Measurements from ENCODE around the gene PUS7. TPM values are rescaled to one million over a fixed set of nuclear protein-coding genes. Genes with fewer than 3 reads are reported as not detected.

PUS7 gene
- total RNA-seq, 1 experiment from 2014 or later, result 30.7 TPM

DNA sequence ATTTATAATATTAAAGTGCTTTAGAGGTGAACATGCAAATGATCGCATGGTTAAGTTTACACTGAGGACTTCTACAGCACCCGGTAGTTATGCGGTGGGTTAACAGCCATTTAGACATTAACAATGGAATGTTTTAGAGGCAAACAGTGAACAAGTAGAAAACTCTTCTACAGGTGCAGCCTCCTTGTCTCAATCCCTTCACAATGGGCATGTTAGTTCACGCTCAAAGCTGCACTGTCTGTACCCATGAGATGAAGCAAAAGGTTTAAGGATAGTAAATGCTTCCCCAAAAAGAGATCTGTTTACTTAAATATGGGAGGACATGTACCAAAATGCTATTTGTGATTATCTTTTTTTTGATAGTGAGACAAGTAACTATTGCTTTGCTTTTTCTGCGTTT lies 25.1 kb downstream of the PUS7 start:
- H3K4me3 ChIP-seq (ENCODE audit: low read depth in 2 of 2, low read length in 2 of 2), result no peak overlapping the region
- no peaks in the 10 kb centered on the region for H3K4me1 ChIP-seq (ENCODE audit: control insufficient read depth, insufficient read depth, low read length)
- ChIA-PET CTCF (interaction anchor here (0.6 kb wide), 1 partner anchor 595 kb away, joined by 3 read pairs; no protein-coding TSS in a partner anchor), POLR2A (no interaction called here)
- H3K9me3 ChIP-seq (ENCODE audit: control insufficient read depth, insufficient read depth, low read depth, low read length), result no peaks in the 10 kb centered on the region
- no peak overlapping the region for H3K27ac ChIP-seq (ENCODE audit: low read length)
- H3K27me3 ChIP-seq (ENCODE audit: control insufficient read depth, insufficient read depth, low read length), result no peaks in the 10 kb centered on the region
- DNase-seq (ENCODE audit: low read depth, low spot score), result no peak
- TF ChIP-seq POLR2AphosphoS5 (IDR thresholded peaks at IDR 0.05; ENCODE audit: low read depth, low read length) (no peak), SIN3A (IDR thresholded peaks at IDR 0.05; ENCODE audit: borderline replicate concordance, insufficient read depth, low read depth, low read length) (no peak), TCF7L2 (IDR thresholded peaks at IDR 0.05; ENCODE audit: low read depth, low read length) (no peak), CTCF (IDR thresholded peaks at IDR 0.05) (no peak)
- TF ChIP-seq, protein P1, sequence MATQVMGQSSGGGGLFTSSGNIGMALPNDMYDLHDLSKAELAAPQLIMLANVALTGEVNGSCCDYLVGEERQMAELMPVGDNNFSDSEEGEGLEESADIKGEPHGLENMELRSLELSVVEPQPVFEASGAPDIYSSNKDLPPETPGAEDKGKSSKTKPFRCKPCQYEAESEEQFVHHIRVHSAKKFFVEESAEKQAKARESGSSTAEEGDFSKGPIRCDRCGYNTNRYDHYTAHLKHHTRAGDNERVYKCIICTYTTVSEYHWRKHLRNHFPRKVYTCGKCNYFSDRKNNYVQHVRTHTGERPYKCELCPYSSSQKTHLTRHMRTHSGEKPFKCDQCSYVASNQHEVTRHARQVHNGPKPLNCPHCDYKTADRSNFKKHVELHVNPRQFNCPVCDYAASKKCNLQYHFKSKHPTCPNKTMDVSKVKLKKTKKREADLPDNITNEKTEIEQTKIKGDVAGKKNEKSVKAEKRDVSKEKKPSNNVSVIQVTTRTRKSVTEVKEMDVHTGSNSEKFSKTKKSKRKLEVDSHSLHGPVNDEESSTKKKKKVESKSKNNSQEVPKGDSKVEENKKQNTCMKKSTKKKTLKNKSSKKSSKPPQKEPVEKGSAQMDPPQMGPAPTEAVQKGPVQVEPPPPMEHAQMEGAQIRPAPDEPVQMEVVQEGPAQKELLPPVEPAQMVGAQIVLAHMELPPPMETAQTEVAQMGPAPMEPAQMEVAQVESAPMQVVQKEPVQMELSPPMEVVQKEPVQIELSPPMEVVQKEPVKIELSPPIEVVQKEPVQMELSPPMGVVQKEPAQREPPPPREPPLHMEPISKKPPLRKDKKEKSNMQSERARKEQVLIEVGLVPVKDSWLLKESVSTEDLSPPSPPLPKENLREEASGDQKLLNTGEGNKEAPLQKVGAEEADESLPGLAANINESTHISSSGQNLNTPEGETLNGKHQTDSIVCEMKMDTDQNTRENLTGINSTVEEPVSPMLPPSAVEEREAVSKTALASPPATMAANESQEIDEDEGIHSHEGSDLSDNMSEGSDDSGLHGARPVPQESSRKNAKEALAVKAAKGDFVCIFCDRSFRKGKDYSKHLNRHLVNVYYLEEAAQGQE (IDR thresholded peaks at IDR 0.05; ENCODE audit: insufficient read depth in 1 of 2, low read depth in 2 of 2, low read length in 1 of 2), result no peak
- in situ Hi-C loops (cut with HindIII; ENCODE audit: low pct_unique_long_range_greater_than_20kb, low sequenced_read_pairs), result no loop called here
- H3K36me3 ChIP-seq (ENCODE audit: control insufficient read depth, insufficient read depth, low read length), result peaks cover 19% of the 10 kb centered on the region
- no TSS peak for BruUV-seq (replicated peaks)
- intact Hi-C loops (cut with micrococcal nuclease; ENCODE audit: unreplicated experiment), result no loop called here
- no peak for ATAC-seq

DNA sequence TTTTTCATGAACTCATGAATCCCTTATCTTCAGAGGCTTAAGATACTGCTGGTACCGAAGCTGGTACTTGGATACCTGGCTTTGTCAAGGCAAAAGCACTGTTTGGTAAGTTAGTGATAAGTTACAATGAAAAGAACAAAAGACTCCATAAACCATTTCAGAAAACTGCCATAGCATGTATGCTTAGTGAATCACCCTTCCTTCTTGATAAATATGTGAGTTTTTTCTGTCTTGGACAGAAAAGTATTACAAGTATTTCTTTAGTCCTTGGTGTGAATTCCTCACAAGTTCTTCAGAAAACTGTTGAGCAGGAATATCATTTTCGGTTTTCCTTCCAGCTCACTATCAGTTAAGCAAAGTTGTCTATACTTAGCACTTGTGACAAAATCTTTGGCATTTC lies 25.6 kb downstream of the PUS7 start:
- ChIA-PET POLR2A (no interaction called here), CTCF (interaction anchor here (0.6 kb wide), 1 partner anchor 594 kb away, joined by 3 read pairs; no protein-coding TSS in a partner anchor)
- Histone ChIP-seq H3K9me3 (ENCODE audit: control insufficient read depth, insufficient read depth, low read depth, low read length) (no peaks in the 10 kb centered on the region), H3K36me3 (ENCODE audit: control insufficient read depth, insufficient read depth, low read length) (peaks cover 19% of the 10 kb centered on the region), H3K4me3 (ENCODE audit: low read depth in 2 of 2, low read length in 2 of 2) (no peak overlapping the region), H3K27me3 (ENCODE audit: control insufficient read depth, insufficient read depth, low read length) (no peaks in the 10 kb centered on the region), H3K27ac (ENCODE audit: low read length) (no peak overlapping the region), H3K4me1 (ENCODE audit: control insufficient read depth, insufficient read depth, low read length) (no peaks in the 10 kb centered on the region)
- intact Hi-C loops (cut with micrococcal nuclease; ENCODE audit: unreplicated experiment), result no loop called here
- TSS peak; percentile 19 for BruUV-seq (replicated peaks)
- TF ChIP-seq, protein P1 (IDR thresholded peaks at IDR 0.05; ENCODE audit: insufficient read depth in 1 of 2, low read depth in 2 of 2, low read length in 1 of 2), result no peak
- TF ChIP-seq TCF7L2 (IDR thresholded peaks at IDR 0.05; ENCODE audit: low read depth, low read length) (no peak), CTCF (IDR thresholded peaks at IDR 0.05) (no peak), POLR2AphosphoS5 (IDR thresholded peaks at IDR 0.05; ENCODE audit: low read depth, low read length) (no peak), SIN3A (IDR thresholded peaks at IDR 0.05; ENCODE audit: borderline replicate concordance, insufficient read depth, low read depth, low read length) (no peak)
- DNase-seq (ENCODE audit: low read depth, low spot score), result no peak
- in situ Hi-C loops (cut with HindIII; ENCODE audit: low pct_unique_long_range_greater_than_20kb, low sequenced_read_pairs), result no loop called here
- ATAC-seq, result no peak
